Upper lobe of left lung (tissue), 6 donors: ENCODE measurements around the gene NLGN1. TPM values are rescaled to one million over a fixed set of nuclear protein-coding genes. Genes with fewer than 3 reads are reported as not detected.
"Not testable (repeated sequence)": the region's sequence is repeated elsewhere in the genome, so short reads cannot be mapped to it uniquely, and the experiment has no call there.

Source experiments
- ATAC-seq, 2 donors: fragments of 200-7000 bp; cut with Tn5 transposase; one replicate each; pipeline ENCODE4 v1.9.1; 2022; ENCODE audit warnings: mild to moderate bottlenecking in 2 of 2, moderate library complexity in 2 of 2; ENCODE audit not compliant: low FRiP score in 2 of 2
- DNase-seq, 2 donors: peaks; one replicate each; pipeline ENCODE4 v3.0.0-alpha.2; 2019 to 2020
- H3K27ac ChIP-seq, 4 donors: fragments of 200-600 bp; sonication (generic); one replicate each; pipeline ENCODE4 v1.5.1; 2016 to 2019
- H3K27me3 ChIP-seq, 4 donors: fragments of 200-600 bp; sonication (generic); one replicate each; pipeline ENCODE4 v1.5.1; 2017 to 2019
- H3K36me3 ChIP-seq, 4 donors: fragments of 200-600 bp; sonication (generic); one replicate each; pipeline ENCODE4 v1.5.1; 2016 to 2019
- H3K4me1 ChIP-seq, 4 donors: fragments of 200-600 bp; sonication (generic); one replicate each; pipeline ENCODE4 v1.5.1; 2018 to 2019
- H3K4me3 ChIP-seq, 4 donors: fragments of 200-600 bp; sonication (generic); one replicate each; pipeline ENCODE4 v1.5.1; 2017 to 2019; ENCODE audit warnings: mild to moderate bottlenecking in 2 of 4, moderate library complexity in 1 of 4
- H3K9me3 ChIP-seq, 4 donors: fragments of 200-600 bp; sonication (generic); one replicate each; pipeline ENCODE4 v1.5.1; 2018 to 2019
- EP300 ChIP-seq, 4 donors: sonication (generic); formaldehyde crosslinking; IDR thresholded peaks; one replicate each; pipeline ENCODE4 v1.5.1; 2017; ENCODE audit warnings: antibody characterized with exemption in 4 of 4, control low read depth in 2 of 4
- POLR2A ChIP-seq, 4 donors: fragments of 450-650 bp; IDR thresholded peaks; one replicate each; pipeline ENCODE4 v1.5.1; 2016 to 2017; ENCODE audit warnings: antibody characterized with exemption in 4 of 4, mild to moderate bottlenecking in 2 of 4
- POLR2AphosphoS5 ChIP-seq, 2 donors: sonication (generic); formaldehyde crosslinking; IDR thresholded peaks; one replicate each; pipeline ENCODE4 v1.5.1; 2017; ENCODE audit warnings: antibody characterized with exemption in 2 of 2
- WGBS, 2 donors: methylation state at CpG; one replicate each; pipeline ENCODE4 v1.1.5; 2017 to 2018; 5-methylcytosine and 5-hydroxymethylcytosine counted together
- total RNA-seq, 6 donors: library from RNA; depleted of rRNA in 4 of 6; stranded (reverse); fragments of >200 nt in 4 of 6; gene quantifications; one replicate each; pipeline versions ENCODE4 v1.1.0 to v1.2.1, GENCODE V29; 2016 to 2021
- TF ChIP-seq, protein P1 (sequence below), 6 experiments: fragments of 450-650 bp in 4 of 6; fragments of 200-600 bp in 2 of 6; sonication (generic) in 2 of 6; IDR thresholded peaks; one replicate each; pipeline ENCODE4 v1.5.1; 2016 to 2019; ENCODE audit warnings: antibody characterized with exemption in 6 of 6
- donor health status: DM: no; HTN: no; CAD: no; lungs with moderate emphysema.
- donor health status: DM: no; HTN: yes; CAD: no; lungs with severe emphysema.

Gene NLGN1
- total RNA-seq, 6 donors from 2014 or later: under 0.01 to 3.5 (median 1.9) TPM

DNA sequence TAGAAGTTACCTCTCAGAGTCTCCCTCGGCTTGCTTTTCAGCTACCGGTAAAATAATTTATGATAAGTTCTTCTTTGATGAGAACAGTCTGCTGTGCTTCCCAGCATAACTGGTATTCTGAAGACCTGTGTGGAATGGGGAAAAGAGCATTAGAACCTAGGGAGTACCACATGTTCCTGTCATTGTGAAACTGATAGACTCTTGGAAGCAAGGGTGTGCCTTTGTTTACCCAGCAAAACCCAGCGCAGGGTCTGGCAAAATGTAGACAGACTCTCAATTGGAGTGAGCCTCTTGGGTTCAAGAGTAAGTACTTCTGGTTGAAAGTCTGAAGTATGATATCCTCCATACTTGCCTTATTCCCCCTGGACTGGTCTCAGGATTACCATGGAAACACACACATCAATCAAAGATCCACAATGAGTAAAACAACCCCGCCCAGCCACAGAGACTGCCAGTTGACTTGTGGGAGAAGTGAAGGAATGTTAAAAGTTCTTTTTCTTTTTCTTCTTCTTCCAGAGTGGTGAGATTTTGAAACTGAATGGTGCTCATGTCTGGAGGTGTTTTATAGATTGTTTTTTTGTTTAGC lies 809.2 kb downstream of the NLGN1 start:
- 64 to 71% methylated on average over 4 of the region's 4 CpGs for WGBS, 2 donors
- TF ChIP-seq, protein P1, sequence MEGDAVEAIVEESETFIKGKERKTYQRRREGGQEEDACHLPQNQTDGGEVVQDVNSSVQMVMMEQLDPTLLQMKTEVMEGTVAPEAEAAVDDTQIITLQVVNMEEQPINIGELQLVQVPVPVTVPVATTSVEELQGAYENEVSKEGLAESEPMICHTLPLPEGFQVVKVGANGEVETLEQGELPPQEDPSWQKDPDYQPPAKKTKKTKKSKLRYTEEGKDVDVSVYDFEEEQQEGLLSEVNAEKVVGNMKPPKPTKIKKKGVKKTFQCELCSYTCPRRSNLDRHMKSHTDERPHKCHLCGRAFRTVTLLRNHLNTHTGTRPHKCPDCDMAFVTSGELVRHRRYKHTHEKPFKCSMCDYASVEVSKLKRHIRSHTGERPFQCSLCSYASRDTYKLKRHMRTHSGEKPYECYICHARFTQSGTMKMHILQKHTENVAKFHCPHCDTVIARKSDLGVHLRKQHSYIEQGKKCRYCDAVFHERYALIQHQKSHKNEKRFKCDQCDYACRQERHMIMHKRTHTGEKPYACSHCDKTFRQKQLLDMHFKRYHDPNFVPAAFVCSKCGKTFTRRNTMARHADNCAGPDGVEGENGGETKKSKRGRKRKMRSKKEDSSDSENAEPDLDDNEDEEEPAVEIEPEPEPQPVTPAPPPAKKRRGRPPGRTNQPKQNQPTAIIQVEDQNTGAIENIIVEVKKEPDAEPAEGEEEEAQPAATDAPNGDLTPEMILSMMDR (IDR thresholded peaks at IDR 0.05): no peak
- no peak for TF ChIP-seq POLR2A (IDR thresholded peaks at IDR 0.05)
- no peak for TF ChIP-seq EP300 (IDR thresholded peaks at IDR 0.05)
- TF ChIP-seq POLR2AphosphoS5 (IDR thresholded peaks at IDR 0.05): no peak
- Histone ChIP-seq H3K4me3 (no peak overlapping the region), H3K27ac (no peak overlapping the region), H3K4me1 (no peaks in the 10 kb centered on the region), H3K9me3 (no peaks in the 10 kb centered on the region), H3K36me3 (no peaks in the 10 kb centered on the region), H3K27me3 (no peaks in the 10 kb centered on the region)
- ATAC-seq (peak in 1 of 2 donors; percentile 39), DNase-seq (peak in 1 of 2 donors; percentile 24)

DNA sequence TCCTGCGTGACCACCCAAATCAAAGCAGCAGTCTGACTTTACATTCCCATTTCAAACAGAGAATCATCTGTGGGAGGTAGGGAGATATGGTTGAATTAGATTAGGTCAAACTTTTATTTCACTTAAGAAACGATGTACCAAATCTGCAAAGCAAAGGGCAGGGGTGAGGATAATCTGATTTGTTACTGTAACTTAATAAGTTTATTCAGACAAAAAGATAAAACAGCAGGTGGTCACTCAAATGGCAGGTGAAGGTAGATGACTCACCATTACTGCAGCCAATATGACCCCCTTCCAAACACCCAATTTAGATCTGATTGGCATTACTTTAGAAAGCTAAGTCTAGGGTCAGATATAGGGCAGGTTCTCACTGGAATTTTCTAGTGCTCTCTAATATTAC lies 810.6 kb downstream of the NLGN1 start:
- whole genome bisulfite sequencing, 2 donors: 90 to 93% methylated on average over 2 of the region's 2 CpGs
- no peaks in the 10 kb centered on the region for H3K36me3 ChIP-seq
- H3K4me3 ChIP-seq: no peak overlapping the region
- ATAC-seq (no peak), DNase-seq (no peak)
- H3K4me1 ChIP-seq: no peaks in the 10 kb centered on the region
- no peak overlapping the region for H3K27ac ChIP-seq
- no peaks in the 10 kb centered on the region for H3K27me3 ChIP-seq
- no peaks in the 10 kb centered on the region for H3K9me3 ChIP-seq
- TF ChIP-seq POLR2AphosphoS5 (IDR thresholded peaks at IDR 0.05) (no peak), EP300 (IDR thresholded peaks at IDR 0.05) (no peak)
- TF ChIP-seq, protein P1 (IDR thresholded peaks at IDR 0.05): no peak

DNA sequence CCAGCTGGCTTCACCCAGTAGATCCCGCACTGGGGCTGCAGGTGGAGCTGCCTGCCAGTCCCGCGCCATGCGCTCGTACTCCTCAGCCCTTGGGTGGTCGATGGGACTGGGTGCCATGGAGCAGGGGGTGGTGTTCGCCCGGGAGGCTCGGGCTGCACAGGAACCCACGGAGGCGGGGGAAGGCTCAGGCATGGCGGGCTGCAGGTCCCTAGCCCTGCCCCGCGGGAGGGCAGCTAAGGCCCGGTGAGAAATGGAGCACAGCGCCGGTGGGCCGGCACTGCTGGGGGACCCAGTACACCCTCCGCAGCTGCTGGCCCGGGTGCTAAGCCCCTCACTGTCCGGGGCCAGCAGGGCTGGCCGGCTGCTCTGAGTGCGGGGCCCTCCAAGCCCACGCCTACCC lies 814.4 kb downstream of the NLGN1 start:
- not testable (repeated sequence) for H3K4me1 ChIP-seq, H3K4me3 ChIP-seq, ATAC-seq, H3K27ac ChIP-seq, H3K36me3 ChIP-seq, H3K27me3 ChIP-seq, H3K9me3 ChIP-seq
- WGBS, 2 donors: 92% methylated on average over 19 of the region's 24 CpGs; no CpG with 5 or more reads in 1 of the 2 donors
- peak in 1 of 2 donors; percentile 76 for DNase-seq

DNA sequence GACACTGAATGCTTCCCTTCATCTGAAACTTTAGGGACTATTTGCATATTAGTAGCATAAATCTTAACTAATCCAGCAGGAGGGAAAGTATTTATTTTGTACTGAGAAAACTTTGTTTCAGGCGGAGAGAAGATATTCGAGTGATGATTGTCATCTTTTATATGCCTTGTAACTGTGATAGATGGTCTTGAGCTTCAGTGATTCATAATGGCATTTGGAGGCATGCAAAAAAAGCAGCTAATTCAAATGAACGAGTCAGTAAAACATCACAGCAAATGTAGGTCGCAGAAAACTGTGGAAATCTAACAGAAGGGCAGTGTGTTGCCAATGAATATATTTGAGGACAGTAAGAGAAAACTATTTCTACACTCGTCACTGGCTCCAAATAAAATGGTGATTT lies 817.9 kb downstream of the NLGN1 start:
- H3K27me3 ChIP-seq: no peaks in the 10 kb centered on the region
- WGBS, 2 donors: 88 to 91% methylated on average over 5 of the region's 5 CpGs
- no peaks in the 10 kb centered on the region for H3K4me1 ChIP-seq
- H3K36me3 ChIP-seq: no peaks in the 10 kb centered on the region
- TF ChIP-seq POLR2AphosphoS5 (IDR thresholded peaks at IDR 0.05): no peak
- no peak for TF ChIP-seq EP300 (IDR thresholded peaks at IDR 0.05)
- no peak for TF ChIP-seq POLR2A (IDR thresholded peaks at IDR 0.05)
- TF ChIP-seq, protein P1 (IDR thresholded peaks at IDR 0.05): no peak
- H3K4me3 ChIP-seq: no peak overlapping the region
- H3K9me3 ChIP-seq: no peaks in the 10 kb centered on the region
- H3K27ac ChIP-seq: no peak overlapping the region
- DNase-seq (no peak), ATAC-seq (no peak)

DNA sequence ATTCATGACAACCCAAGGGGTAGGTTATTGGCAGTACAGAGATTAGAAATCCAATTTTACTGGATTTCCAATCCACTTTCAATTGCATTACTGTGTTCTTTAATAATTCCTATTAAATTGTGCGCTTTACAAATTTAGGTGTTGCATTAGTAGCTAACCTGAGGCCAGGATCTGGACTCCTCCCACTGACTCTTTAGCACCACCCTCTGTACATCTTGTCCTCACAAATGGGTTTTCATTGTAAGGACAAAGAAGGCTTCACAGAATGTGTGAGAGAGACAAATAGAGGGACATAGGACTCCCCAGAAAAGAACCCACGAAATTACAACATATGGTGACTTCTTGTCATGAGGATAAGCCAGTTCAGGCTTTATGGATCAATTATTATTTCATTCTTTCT lies 818.5 kb downstream of the NLGN1 start:
- whole genome bisulfite sequencing, 2 donors: 83 to 90% methylated on average over 2 of the region's 2 CpGs
- TF ChIP-seq EP300 (IDR thresholded peaks at IDR 0.05) (no peak), POLR2AphosphoS5 (IDR thresholded peaks at IDR 0.05) (no peak), POLR2A (IDR thresholded peaks at IDR 0.05) (no peak)
- TF ChIP-seq, protein P1 (IDR thresholded peaks at IDR 0.05): no peak
- no peaks in the 10 kb centered on the region for H3K4me1 ChIP-seq

More for the DNA sequence above, 818.5 kb downstream of the NLGN1 start:
- no peak overlapping the region for H3K27ac ChIP-seq
- H3K27me3 ChIP-seq: no peaks in the 10 kb centered on the region
- no peaks in the 10 kb centered on the region for H3K36me3 ChIP-seq
- no peak for ATAC-seq
- DNase-seq: no peak
- H3K4me3 ChIP-seq: no peak overlapping the region
- no peaks in the 10 kb centered on the region for H3K9me3 ChIP-seq
